GM19467 (cell line): Measurements from ENCODE around the gene VIM.
"Not testable (repeated sequence)": the region's sequence is repeated elsewhere in the genome, so short reads cannot be mapped to it uniquely, and the experiment has no call there.

Experiments
- ATAC-seq: cut with Tn5 transposase; IDR thresholded peaks from one replicate; pipeline ENCODE4 v1.9.1; 2021; ENCODE audit warnings: mild to moderate bottlenecking, moderate library complexity; ENCODE audit not compliant: unreplicated experiment

The VIM gene

GRCh38 chr10:17250736-17251135 lies 22.7 kb downstream of the VIM start:
- ATAC-seq: no peak

GRCh38 chr10:17254543-17255050 lies 26.6 kb downstream of the VIM start:
- not testable (repeated sequence) for ATAC-seq

- no peak for ATAC-seq
Observed at GRCh38 chr10:17255512-17255911, 27.5 kb downstream of the VIM start.

GRCh38 chr10:17256051-17256450 lies 28.0 kb downstream of the VIM start:
- no peak for ATAC-seq

- no peak for ATAC-seq
Observed at GRCh38 chr10:17256627-17257026, 28.6 kb downstream of the VIM start.

GRCh38 chr10:17257466-17258321 lies 29.7 kb downstream of the VIM start:
- peak; percentile 73 for ATAC-seq

- ATAC-seq: no peak
Observed at GRCh38 chr10:17262502-17262901, 34.5 kb downstream of the VIM start.

- ATAC-seq: no peak
Observed at GRCh38 chr10:17263580-17263979, 35.5 kb downstream of the VIM start.

GRCh38 chr10:17265468-17265867 lies 37.4 kb downstream of the VIM start:
- ATAC-seq: no peak

- ATAC-seq: not testable (repeated sequence)
Observed at GRCh38 chr10:17266549-17266948, 38.5 kb downstream of the VIM start.

GRCh38 chr10:17272648-17273047 lies 44.6 kb downstream of the VIM start:
- ATAC-seq: no peak

GRCh38 chr10:17273403-17273802 lies 45.4 kb downstream of the VIM start:
- no peak for ATAC-seq

GRCh38 chr10:17276756-17277424 lies 48.8 kb downstream of the VIM start:
- ATAC-seq: no peak

- ATAC-seq: no peak
Observed at GRCh38 chr10:17278607-17279240, 50.7 kb downstream of the VIM start.

GRCh38 chr10:17282311-17282710 lies 54.3 kb downstream of the VIM start:
- no peak for ATAC-seq

- ATAC-seq: no peak
Observed at GRCh38 chr10:17286562-17287550, 58.8 kb downstream of the VIM start.
